KMS-11 (cell line): Measurements from ENCODE around the gene GLB1L2.

Experiments
- H2AFZ ChIP-seq: fragments of 200-600 bp; sonication (generic); 2 replicates; pipeline ENCODE4 v1.6.1; 2016; ENCODE audit warnings: antibody characterized with exemption, mixed run types, low read depth
- H3K27ac ChIP-seq: fragments of 200-600 bp; sonication (generic); 2 replicates; pipeline ENCODE4 v1.6.1; 2016; ENCODE audit warnings: mild to moderate bottlenecking, mixed run types
- H3K27me3 ChIP-seq: fragments of 200-600 bp; sonication (generic); 2 replicates; pipeline ENCODE4 v1.6.1; 2017; ENCODE audit warnings: mild to moderate bottlenecking, low read depth, mixed run types, moderate library complexity; ENCODE audit not compliant: insufficient read depth
- H3K36me3 ChIP-seq: fragments of 200-600 bp; sonication (generic); 2 replicates; pipeline ENCODE4 v1.6.1; 2017; ENCODE audit warnings: mild to moderate bottlenecking, mixed run types; ENCODE audit not compliant: insufficient read depth
- H3K4me1 ChIP-seq: fragments of 200-600 bp; sonication (generic); 2 replicates; pipeline ENCODE4 v1.6.1; 2016; ENCODE audit warnings: mild to moderate bottlenecking, low read depth, mixed run types; ENCODE audit not compliant: poor library complexity, severe bottlenecking
- H3K4me2 ChIP-seq: fragments of 200-600 bp; sonication (generic); 2 replicates; pipeline ENCODE4 v1.7.0; 2016; ENCODE audit warnings: mild to moderate bottlenecking, mixed run types
- H3K4me3 ChIP-seq: fragments of 200-600 bp; sonication (generic); IDR thresholded peaks from 2 replicates; pipeline ENCODE4 v1.6.1; 2017; ENCODE audit warnings: low read depth, low read length, mixed read lengths; ENCODE audit not compliant: insufficient read depth
- H3K79me2 ChIP-seq: fragments of 200-600 bp; sonication (generic); 2 replicates; pipeline ENCODE4 v1.6.1; 2016; ENCODE audit warnings: low read depth, mixed run types; ENCODE audit not compliant: insufficient read depth
- H3K9ac ChIP-seq: fragments of 200-600 bp; sonication (generic); 2 replicates; pipeline ENCODE4 v1.6.1; 2016; ENCODE audit warnings: mild to moderate bottlenecking, mixed run types
- H4K20me1 ChIP-seq: fragments of 200-600 bp; sonication (generic); 2 replicates; pipeline ENCODE4 v1.6.1; 2016; ENCODE audit warnings: mild to moderate bottlenecking, mixed run types; ENCODE audit not compliant: insufficient read depth
- CTCF ChIP-seq: fragments of 200-600 bp; sonication (generic); conservative IDR thresholded peaks from 2 replicates; pipeline ENCODE4 v1.6.1; 2017; ENCODE audit warnings: low read depth, mild to moderate bottlenecking, antibody characterized with exemption, low read length, moderate library complexity, mixed read lengths

The GLB1L2 gene

GRCh38 chr11:134366254-134366653 lies 34.5 kb downstream of the GLB1L2 start:
- no peak overlapping the region for H2AFZ ChIP-seq
- H4K20me1 ChIP-seq = no peaks in the 10 kb centered on the region
- H3K79me2 ChIP-seq = no peaks in the 10 kb centered on the region
- no peak overlapping the region for H3K4me3 ChIP-seq
- H3K4me1 ChIP-seq = no peaks in the 10 kb centered on the region
- no peak overlapping the region for H3K9ac ChIP-seq
- H3K4me2 ChIP-seq = no peak overlapping the region
- no peaks in the 10 kb centered on the region for H3K27me3 ChIP-seq
- H3K36me3 ChIP-seq = no peaks in the 10 kb centered on the region
- no peak overlapping the region for H3K27ac ChIP-seq
- no peak for TF ChIP-seq CTCF

GRCh38 chr11:134367781-134368180 lies 36.0 kb downstream of the GLB1L2 start:
- Histone ChIP-seq H3K79me2 (no peaks in the 10 kb centered on the region), H2AFZ (no peak overlapping the region), H3K27ac (no peak overlapping the region), H3K9ac (no peak overlapping the region), H3K36me3 (no peaks in the 10 kb centered on the region), H3K4me1 (no peaks in the 10 kb centered on the region), H3K4me3 (no peak overlapping the region), H3K4me2 (no peak overlapping the region), H3K27me3 (no peaks in the 10 kb centered on the region), H4K20me1 (no peaks in the 10 kb centered on the region)
- no peak for TF ChIP-seq CTCF

GRCh38 chr11:134369656-134370525 lies 38.1 kb downstream of the GLB1L2 start:
- Histone ChIP-seq H3K9ac (no peak overlapping the region), H3K4me1 (no peaks in the 10 kb centered on the region), H3K4me2 (no peak overlapping the region), H3K79me2 (no peaks in the 10 kb centered on the region), H3K27me3 (no peaks in the 10 kb centered on the region), H4K20me1 (no peaks in the 10 kb centered on the region), H3K4me3 (no peak overlapping the region), H3K27ac (no peak overlapping the region), H3K36me3 (no peaks in the 10 kb centered on the region), H2AFZ (no peak overlapping the region)
- TF ChIP-seq CTCF = no peak

DNA sequence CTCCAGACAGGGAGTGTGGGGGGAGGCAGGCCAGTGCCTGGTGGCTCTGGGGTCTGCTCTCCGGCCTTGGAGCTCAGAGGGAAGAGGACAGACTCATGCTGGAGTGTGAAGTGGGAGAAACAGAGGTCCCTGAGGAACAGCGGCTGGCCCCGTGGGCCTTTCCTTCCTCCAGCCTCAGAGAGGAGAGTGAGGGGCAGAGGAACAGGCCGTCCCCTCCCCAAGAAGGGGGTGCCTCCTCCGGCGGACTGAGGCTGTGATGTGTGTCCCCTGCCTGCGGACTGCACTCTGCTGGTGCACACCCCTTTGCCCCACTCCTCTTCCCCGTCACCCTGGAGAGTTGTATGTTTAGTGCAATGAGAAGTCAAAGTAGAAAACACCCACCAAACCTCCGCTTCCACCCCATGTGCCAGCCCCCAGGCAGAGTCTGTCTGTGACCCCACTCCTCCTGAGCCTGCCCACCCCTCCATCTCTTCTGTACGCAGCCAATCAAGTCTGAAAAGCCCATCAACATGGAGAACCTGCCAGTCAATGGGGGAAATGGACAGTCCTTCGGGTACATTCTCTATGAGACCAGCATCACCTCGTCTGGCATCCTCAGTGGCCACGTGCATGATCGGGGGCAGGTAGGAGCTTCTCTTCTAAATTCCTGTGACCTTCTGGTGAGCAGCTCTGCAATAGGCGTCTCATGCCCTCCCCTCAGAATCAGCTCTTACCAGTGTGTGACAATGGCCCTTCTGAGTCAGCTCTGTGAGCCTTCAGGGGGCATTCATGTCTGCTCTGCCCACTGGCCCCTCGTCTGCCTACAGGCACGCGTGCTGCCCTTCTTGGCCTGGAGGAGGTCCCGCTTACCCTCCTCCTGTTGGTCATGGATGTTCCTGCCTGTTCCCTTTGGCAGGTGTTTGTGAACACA lies 39.0 kb downstream of the GLB1L2 start:
- Histone ChIP-seq H4K20me1 (no peaks in the 10 kb centered on the region), H3K27ac (no peak overlapping the region), H3K79me2 (no peaks in the 10 kb centered on the region), H2AFZ (no peak overlapping the region), H3K36me3 (no peaks in the 10 kb centered on the region), H3K4me2 (no peak overlapping the region), H3K27me3 (no peaks in the 10 kb centered on the region), H3K9ac (no peak overlapping the region), H3K4me3 (no peak overlapping the region), H3K4me1 (no peaks in the 10 kb centered on the region)
- no peak for TF ChIP-seq CTCF
